CMK (cell line): ENCODE data around the gene CACNA2D3.

Experiments used
- DNase-seq: peaks from one replicate; pipeline ENCODE4 v3.0.0-alpha.2; 2010; ENCODE audit warnings: low read depth

CACNA2D3 gene

DNA sequence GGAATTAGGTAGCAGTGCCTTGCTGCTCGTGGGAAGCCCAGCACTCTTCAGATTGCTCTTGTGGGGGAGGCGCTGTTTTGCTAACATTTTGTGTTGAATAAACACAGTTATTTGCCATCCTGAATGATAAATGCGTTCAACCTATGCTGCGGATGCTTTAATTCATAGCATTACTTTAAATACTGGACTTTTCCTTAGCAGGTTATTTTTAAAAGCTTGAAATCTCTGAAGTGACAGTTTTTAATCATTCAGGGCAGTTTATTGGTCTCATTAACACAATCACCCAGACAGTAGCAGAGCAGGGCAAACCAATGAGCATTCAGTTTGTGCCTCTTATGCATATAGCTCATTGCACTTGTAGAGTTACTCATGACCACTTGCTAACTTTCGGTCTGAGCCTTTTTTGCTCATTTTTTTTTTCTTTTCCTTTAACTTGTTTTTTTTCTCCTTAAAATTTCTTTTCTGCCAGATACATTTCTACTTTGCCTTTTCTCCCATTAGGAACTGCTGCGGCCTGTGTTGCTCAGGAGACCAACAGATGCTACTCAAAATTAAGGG lies 5.2 kb downstream of the CACNA2D3 start:
- no peak for DNase-seq

DNA sequence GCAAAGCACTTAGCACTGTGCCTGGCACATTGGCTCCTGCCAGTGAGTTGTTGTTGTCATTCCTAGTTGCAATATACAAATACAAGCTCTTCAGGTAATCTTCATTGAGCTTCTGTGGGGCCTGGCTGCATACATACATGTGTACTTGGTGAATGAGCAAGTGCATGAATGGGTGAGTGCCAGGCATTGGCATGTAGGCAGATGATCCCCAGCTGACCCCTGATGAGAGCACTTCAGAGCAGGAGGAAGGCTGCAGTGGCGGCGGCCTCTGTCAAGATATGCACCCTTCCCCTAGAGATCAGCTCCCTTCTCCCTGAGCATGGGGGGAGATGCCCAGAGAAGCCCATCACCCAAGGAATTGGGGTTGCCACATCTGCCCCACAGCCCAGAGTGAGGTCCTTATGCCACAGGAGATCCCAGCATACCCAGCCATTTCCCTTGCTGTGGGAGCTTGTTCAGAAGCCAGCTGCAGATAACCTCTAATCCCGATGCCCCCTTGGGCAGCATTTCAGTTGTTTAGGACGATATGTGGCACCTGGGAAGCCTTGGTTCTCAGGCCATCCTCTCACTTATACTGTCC lies 8.8 kb downstream of the CACNA2D3 start:
- no peak for DNase-seq

DNA sequence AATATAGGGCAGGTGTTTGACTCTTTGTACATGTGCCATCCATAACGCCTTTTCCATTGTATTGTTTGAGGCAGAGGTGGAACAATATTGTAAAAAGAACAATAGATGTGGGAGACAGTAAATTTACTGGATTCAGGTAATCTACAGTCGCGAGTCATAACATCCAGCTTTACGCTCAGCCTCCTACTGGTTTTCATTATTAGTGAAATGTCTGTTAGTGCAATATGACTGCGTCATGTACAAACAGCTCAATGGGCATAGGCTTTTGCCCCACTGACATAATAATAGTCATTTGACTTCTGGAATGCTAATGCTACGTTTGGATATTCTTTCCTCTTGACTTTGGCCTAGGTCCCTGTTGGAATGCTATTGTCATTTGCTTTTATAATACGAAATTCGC lies 9.5 kb downstream of the CACNA2D3 start:
- DNase-seq, result no peak

DNA sequence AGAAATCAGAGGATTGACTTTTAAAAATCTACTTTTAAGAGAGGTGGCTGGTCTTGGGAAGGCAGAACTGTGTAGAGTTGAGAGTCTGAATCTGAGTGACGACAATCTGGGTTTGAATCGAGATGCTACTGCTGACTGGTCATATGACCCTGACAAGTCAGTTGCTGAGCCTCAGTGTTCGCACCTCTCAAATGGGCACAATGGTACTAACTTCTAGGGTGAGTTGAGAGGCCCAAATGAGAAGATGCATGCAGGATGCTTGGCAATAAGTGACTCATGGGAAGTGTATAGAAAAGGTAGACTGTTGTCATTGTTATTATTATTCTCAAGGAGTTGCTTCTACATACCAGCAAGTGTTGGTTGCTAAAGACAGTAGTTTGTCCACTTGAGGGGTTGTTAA lies 10.3 kb downstream of the CACNA2D3 start:
- DNase-seq, result no peak

DNA sequence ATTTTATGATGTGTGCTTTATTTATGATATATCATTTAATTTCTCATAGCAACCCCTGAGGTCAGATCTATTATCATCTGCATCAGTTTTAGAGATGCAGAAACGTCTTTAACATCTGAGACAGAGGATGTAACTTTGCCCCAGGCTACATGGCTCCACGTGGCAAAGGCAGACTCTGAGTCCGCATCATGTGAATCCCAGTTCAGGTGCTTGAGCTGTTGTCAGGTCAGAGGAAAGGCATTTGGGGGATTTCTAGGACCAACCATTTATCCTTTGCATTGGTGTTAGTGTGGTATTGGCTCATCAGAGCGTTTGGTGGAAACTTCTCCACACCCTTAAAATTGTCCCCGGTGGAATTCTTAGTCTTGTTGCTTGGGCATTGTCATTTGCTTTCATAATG lies 10.8 kb downstream of the CACNA2D3 start:
- no peak for DNase-seq

DNA sequence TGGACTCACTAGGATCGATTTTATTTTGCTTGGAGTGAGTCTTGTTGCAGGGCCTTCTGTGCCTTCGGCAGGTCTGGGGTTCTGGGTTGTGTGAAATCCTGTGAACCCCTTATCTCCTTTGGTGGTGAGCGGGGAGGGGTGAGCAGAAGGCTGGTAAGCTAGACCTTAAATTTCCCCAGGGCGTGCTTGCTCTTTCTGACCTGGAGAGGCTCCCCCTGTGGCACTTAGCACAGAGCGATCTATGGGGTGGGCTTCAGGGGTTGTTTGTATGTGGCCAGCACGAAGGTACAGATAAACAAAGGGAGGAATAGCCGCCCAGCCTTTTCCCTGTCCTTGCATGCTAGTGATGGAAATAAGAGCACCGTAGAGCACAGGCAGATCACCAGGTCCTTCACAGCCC lies 11.8 kb downstream of the CACNA2D3 start:
- no peak for DNase-seq

DNA sequence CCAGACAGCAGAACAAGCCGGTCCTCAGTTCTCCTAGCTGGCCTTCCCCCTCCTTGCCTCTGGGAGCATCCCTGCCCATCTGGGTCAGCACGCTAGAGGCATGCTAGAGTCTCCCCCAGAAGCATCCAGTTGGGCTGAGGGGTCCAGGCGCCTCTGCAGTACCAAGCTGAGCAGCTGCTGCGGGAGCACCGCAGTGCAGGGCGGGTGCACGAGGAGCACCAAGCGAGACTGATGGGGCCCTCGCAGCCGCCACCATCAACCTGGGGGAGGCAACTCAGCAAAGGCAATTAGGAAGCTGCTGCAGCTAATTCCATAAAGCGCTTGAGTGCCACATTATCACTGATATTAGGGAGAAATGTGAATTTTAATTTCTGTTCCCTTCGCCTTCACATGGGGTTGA lies 12.4 kb downstream of the CACNA2D3 start:
- no peak for DNase-seq

DNA sequence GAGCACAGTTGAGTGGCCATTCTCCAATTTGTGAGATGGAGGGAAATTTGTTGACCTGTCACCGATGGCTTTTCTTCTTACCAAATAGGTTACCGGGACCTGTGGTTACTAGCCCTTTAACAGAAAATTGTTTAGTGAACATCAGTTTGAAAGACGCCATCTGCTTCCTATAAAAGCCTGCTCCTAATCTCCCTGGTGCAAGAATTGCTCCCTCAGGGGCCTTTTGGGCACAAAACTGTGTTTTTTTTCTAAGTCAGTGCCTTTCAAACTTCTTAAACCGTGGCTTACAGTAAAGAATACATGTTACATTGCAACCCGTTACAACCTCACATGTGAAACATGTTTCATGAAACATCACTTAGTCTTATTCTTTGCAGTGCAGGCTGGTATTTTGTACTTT lies 15.0 kb downstream of the CACNA2D3 start:
- no peak for DNase-seq

DNA sequence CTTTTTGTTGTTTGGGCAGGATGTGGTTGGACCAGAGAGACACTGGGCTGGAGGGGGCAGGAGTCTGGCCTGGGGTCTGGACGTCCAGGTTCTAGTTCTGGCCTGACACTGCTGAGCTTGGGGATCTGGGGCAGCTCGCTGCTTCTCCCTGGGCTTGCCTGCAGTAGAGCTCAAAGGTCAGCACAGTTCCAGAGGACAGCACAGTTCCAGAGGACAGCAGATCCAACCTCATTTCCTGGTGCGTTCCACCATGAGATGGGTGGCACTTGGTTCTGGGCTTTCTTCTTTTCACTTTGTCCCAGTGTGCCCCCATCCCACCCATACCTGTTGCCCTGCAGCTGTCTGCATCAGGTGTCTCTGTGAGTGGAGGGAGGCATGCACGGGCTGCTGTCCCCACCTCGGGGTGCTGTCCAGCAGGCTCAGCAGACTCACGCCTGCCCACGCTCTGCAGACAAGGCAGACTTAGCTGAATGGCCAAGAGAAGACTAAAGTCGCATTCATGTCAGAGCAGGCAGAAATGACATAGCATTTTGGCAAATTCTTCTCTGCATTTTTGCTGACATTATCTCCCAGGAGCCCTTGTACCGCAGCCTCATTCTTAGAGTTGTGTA lies 16.7 kb downstream of the CACNA2D3 start:
- DNase-seq, result no peak

DNA sequence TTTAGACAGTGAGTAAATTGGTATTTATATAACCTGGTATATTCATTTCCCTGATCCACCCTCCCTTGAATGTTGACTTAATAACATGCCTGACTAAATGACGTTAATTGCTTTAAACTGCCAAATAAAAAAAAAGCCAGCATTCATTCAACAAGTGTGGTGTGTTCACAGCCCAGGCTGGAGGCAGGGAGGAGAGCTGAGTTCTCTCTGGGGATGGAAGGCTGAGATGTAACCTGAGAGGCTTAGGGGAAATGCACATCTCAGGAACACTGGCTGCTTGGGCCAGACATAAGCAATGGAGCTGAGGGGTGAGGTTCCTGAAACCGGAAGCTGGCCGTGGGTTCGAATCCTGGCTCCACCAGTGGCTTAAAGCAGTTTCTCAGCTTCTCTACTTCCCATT lies 17.3 kb downstream of the CACNA2D3 start:
- no peak for DNase-seq

DNA sequence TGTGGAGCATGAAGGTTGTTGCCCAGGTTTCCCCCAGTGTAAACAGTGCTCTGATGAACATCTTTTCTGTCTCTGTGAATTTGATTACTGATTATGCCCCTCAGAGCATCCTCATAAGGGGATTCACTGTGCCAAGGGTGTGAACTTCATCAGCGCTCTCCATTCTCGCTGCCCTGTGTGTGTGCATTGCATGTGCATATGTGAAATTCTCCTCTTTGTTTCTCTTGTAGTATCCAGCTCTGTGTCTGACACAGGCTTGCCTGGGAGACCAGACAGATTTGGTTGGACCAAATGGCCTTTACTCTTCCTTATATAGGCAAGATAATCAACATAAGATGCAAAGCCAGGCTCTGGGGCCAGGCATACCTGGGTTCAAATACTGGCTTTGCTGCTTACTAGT lies 21.9 kb downstream of the CACNA2D3 start:
- no peak for DNase-seq

DNA sequence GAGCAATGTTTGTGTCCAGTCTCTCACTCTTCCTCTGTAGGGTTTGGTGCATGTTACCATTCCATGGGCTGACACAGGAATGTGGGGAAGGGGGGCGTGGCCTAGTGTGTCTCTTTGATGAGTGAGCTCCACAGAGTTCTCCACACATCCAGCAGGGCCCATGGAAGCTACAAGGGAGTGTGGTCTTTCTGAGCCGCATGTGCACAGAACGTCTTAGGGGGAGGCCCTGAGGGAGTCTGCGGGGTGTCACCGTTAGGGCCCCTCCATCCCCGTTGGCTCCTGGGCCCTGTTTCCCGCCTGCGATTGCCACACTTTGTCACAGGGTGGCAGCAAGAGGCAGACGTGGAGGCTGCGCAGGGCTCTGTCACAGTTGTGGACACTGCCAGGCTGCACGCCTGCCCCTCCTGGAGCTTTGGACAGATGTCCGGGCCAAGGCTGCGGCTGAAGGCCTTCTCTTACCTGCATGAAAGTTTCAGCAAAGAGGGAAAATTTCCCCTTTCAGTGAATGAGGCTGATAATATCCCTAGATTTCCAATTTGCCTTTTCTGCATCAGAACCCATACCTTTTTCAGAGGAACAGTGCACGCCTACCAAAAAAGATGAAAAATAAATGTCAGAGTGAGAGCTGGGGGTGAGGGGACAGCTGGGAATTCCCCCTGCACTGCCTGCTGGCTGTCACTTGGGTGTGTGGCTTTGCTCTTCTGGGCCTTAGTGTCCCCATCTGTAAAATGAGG lies 24.3 kb downstream of the CACNA2D3 start:
- DNase-seq, result no peak

DNA sequence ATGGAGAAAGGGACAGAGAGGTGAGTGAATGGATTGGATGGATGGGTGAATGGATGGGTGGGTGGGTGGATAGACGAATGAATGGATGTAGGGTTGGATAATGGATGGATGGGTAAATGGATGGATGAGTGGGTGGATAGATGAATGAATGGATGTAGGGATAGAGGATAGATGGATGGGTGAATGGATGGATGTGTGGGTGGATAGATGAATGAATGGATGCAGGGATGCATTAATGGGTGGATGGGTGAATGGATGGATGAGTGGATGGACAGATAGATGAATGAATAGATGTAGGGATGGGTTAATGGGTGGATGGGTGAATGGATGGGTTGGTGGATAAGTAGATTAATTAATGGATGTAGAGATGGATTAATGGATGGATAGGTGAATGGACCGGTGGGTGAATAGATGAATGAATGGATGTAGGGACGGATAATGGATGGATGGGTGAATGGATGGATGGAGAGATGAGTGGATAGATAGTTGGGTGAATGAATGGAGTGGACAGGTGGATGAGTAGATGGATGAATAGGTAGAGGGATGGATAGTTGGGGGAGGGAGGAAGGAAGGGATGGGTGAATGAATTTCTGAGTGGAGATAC lies 28.6 kb downstream of the CACNA2D3 start:
- no peak for DNase-seq

DNA sequence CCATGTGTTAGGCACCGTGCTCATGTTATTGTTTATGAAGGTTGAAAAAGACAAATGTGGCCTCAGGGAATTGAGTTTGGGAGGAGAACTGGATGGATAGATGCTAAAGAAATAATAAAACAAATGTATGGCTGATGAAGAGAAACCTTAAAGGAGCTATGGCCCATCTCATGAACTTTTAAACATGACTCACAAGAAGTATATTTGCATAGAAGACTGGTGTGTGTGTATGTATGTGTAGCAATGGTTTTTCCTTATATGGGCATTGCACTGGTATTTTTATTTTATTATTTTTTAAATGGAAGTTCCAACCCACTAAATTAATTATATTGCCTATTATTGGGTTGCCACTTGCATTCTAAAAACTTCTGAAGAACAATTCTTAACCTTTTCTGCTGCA lies 31.1 kb downstream of the CACNA2D3 start:
- DNase-seq, result no peak

DNA sequence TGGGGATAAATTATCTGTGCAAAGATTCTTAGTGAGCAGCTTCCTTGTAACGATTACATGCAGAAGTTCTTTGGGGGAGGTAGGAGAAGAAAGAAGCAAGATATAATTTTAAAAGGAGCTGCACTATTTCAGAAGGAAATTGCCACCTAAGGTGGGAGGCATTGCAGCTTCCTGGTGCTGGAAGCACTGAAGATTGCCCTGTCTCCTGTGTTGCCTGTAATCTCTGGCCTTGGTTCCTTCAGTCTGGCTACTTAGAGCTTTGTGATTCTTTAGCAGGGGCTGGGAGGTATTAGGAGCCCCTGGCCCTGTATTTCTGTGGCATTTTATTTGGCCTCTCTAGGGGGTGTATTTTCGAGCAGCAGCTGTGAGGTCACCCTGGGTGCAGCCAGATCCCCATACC lies 35.5 kb downstream of the CACNA2D3 start:
- no peak for DNase-seq

DNA sequence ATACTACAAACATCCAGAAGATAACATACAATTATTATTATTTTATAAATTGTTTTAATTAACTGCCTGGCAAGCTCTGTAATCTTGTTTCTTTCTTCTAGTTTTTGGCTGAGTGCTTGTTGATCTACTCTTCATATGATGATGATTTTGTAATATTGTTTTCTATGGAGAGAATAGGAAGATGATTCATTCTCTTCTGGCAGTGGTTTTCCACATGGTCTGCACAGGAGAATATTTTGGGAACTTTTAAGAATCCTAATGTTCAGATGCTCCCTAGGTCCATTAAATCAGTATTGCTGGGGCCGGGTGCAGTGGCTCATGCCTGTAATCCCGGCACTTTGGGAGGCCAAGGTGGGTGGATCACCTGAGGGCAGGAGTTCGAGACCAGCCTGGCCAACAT lies 37.6 kb downstream of the CACNA2D3 start:
- DNase-seq, result no peak

DNA sequence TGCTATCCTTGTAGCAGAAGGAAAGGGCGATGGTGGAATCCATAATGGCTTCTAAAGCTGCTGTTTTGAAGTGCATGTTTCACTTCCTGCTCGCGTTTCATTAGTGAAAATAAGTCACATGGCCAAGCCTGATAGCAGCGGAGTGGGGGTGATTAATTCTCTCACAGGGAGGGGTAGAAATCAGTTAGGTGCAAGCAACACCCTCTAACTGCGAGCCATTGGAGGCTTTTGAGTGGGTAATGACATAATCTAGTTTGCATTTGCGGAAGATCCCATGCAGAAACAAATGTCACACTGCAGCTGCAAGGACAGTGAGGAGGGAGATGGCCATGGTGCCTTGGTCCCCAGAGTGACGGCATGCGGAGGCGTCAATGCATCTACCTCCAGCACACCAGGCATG lies 41.1 kb downstream of the CACNA2D3 start:
- no peak for DNase-seq

DNA sequence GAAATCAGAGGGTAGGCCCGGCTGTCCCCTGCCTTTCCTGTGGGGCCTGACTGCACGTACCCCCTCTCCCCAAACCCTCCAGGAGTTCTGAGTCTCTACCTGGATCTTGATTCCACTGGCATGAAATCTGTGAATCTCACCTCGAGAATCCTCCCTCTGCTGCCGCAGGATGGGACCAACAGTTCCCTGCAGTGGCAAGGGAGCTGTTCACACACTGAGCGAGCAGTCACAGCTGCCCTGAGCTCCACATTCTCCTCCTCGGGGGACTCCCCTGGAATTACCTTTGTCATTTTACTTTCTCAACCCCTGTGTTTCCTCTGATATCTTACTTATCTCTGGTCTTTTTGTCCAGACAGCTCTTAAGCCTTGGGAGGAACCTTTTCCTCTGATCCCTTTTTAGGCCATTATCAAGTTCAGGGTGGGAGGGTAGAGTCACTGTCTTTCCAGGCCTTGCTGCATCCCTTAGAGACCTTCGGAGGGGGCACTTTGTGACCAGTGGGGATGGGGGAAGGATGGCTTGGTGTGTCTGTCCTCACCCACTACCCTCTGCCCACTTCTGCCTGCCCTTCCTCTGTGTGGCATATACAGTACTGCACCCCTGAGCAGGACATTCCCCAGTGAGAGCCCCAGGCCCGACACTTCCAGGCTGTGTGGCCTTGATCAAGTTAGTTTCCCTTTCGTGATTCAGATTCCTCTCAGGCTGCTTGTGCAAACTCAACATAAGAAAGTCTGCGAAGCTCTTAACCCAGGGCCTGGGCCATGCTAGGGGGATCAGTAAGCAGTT lies 42.0 kb downstream of the CACNA2D3 start:
- no peak for DNase-seq

DNA sequence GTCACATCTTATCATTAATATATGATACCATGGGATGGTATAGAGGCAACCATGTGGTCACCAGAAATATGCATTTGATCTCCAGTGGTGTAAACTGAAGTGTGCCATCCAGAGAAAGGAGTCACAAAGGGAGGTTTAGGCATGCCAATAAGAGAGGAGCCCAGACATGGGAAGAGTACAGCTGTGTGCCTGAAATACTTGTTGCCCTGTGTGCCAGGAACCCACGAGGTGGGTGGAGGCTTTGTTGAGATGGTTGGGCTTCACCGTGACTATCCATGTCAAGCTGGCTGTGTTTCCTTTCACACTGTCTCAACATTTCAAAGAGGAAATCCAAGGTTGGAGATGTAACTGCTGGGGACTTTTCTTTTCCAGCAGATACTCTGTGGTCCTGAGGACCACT lies 43.5 kb downstream of the CACNA2D3 start:
- DNase-seq, result no peak

DNA sequence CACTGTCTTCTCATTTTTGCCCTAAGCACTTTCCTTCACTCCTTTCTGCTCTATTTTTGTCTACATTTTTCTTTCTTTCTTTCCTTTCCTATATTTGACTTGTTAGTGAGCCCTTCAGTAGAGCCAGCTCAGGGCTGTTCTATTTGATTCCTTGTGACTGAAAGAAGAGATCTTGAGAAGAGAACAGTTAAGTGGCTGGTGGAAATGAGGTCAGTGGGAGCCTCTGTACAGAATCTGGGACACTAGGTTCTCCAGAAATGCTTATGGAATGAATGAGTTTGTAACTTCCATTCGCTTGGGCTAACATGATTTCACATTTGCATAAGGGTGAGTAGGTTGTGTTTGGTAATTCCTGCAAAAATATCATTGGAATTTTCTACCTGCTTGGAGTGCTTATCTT lies 45.6 kb downstream of the CACNA2D3 start:
- DNase-seq, result no peak

DNA sequence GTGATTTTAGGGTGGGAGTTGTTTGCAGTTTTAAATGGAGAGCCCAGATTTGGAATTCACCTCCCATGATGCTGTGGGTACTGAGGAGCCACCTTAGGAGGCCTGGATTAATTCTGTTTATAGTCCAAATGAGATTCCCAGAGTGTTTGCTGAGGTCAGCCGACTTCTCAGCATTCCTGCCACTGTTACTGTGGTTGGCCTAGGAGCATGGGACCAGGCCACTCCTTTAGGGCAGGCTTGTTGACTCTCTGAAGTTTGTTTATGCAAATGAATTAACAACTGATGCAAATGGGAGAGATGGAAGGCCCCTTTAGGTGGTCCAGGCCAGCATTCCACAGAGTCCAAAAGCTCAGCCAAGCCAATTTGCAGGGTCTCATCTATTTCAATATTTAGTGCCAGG lies 46.1 kb downstream of the CACNA2D3 start:
- DNase-seq, result no peak

DNA sequence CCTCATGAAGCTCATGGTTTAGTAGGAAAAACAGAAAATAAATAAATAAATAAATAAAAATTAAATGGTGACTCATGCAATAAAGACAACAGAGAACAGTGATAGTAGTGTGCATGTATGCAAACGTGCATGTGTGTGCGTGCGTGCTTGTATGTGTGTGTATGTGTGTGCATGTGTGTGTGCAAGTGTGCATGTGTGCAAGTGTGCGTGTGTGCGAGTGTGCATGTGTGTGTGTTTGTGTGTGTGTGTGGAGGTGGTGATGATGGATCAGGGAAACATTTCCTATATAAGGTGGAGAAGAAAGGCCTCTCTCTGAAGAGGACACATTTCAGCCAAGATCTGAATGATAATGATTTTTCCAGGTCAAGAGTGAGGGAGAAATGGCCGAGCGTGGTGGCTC lies 47.2 kb downstream of the CACNA2D3 start:
- no peak for DNase-seq
